ENCODE data around the gene FNDC3B. TPM values are rescaled to one million over a fixed set of nuclear protein-coding genes. Genes with fewer than 3 reads are reported as not detected.
"Not testable (repeated sequence)": the region's sequence is repeated elsewhere in the genome, so short reads cannot be mapped to it uniquely, and the experiment has no call there.

FNDC3B gene
- total RNA-seq, 1 donor from 2014 or later: 54.9 TPM

DNA sequence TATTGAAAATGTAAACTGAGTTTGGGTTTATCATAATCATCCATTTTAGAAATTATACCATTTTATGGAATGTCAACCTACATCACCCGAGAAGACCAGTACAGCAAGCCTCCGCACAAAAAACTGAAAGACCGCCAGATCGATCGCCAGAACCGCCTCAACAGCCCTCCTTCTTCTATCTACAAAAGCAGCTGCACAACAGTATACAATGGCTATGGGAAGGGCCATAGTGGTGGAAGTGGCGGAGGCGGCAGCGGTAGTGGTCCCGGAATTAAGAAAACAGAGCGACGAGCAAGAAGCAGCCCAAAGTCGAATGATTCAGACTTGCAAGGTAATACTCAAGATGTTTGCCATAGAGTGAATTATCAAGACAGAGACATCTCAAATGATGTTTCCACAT lies 211.8 kb downstream of the FNDC3B start:
- Histone ChIP-seq H3K27me3 (no peaks in the 10 kb centered on the region), H3K9me3 (no peaks in the 10 kb centered on the region), H3K27ac (no peak overlapping the region), H3K36me3 (peaks cover 2 to 7% of the 10 kb centered on the region in 2 donors), H3K4me1 (peaks cover 5 to 27% of the 10 kb centered on the region in 2 donors), H3K4me3 (no peak overlapping the region)
- intact Hi-C loops (cut with DNase I): no loop called here
- no peak for DNase-seq (ENCODE audit: low spot score in 2 of 2)
- TF ChIP-seq, protein P1, sequence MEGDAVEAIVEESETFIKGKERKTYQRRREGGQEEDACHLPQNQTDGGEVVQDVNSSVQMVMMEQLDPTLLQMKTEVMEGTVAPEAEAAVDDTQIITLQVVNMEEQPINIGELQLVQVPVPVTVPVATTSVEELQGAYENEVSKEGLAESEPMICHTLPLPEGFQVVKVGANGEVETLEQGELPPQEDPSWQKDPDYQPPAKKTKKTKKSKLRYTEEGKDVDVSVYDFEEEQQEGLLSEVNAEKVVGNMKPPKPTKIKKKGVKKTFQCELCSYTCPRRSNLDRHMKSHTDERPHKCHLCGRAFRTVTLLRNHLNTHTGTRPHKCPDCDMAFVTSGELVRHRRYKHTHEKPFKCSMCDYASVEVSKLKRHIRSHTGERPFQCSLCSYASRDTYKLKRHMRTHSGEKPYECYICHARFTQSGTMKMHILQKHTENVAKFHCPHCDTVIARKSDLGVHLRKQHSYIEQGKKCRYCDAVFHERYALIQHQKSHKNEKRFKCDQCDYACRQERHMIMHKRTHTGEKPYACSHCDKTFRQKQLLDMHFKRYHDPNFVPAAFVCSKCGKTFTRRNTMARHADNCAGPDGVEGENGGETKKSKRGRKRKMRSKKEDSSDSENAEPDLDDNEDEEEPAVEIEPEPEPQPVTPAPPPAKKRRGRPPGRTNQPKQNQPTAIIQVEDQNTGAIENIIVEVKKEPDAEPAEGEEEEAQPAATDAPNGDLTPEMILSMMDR (IDR thresholded peaks at IDR 0.05): no peak

- H3K9me3 ChIP-seq: no peaks in the 10 kb centered on the region
- no peak for DNase-seq (ENCODE audit: low spot score in 2 of 2)
- no peak overlapping the region for H3K27ac ChIP-seq
- no peaks in the 10 kb centered on the region for H3K27me3 ChIP-seq
- no peak overlapping the region for H3K4me3 ChIP-seq
- peaks cover 0 to 7% of the 10 kb centered on the region in 2 donors for H3K36me3 ChIP-seq
- intact Hi-C loops (cut with DNase I): no loop called here
- peaks cover 6 to 30% of the 10 kb centered on the region in 2 donors for H3K4me1 ChIP-seq
- TF ChIP-seq, protein P1 (IDR thresholded peaks at IDR 0.05): no peak
These were observed 213.8 kb downstream of the FNDC3B start for GRCh38 chr3:172253200-172253599.

- Histone ChIP-seq H3K27ac (peak overlapping the region; percentile 89 to 91), H3K9me3 (no peaks in the 10 kb centered on the region), H3K4me3 (no peak overlapping the region), H3K36me3 (peaks cover 0 to 7% of the 10 kb centered on the region in 2 donors), H3K4me1 (peaks cover 17 to 42% of the 10 kb centered on the region in 2 donors), H3K27me3 (no peaks in the 10 kb centered on the region)
- no peak for DNase-seq (ENCODE audit: low spot score in 2 of 2)
- intact Hi-C loops (cut with DNase I): no loop called here
- TF ChIP-seq, protein P1 (IDR thresholded peaks at IDR 0.05): no peak
These were observed 215.2 kb downstream of the FNDC3B start for GRCh38 chr3:172254542-172254941.

DNA sequence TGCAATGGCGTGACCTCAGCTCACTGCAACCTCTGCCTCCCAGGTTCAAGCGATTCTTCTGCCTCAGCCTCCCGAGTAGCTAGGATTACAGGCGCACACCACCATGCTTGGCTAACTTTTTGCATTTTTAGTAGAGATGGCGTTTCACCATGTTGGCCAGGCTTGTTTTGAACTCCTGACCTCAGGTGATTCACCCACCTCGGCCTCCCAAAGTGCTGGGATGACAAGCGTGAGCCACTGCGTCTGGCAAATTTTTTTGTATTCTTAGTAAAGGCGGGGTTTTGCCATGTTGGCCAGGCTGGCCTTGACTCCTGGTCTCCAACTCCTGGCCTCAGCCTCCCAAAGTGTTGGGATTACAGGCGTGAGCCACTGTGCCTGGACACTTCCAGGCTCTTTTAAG lies 215.9 kb downstream of the FNDC3B start:
- Histone ChIP-seq H3K27ac (peak overlapping the region; percentile 89 to 91), H3K4me1 (peaks cover 20 to 46% of the 10 kb centered on the region in 2 donors)
- H3K9me3 ChIP-seq; DNase-seq (ENCODE audit: low spot score in 2 of 2); H3K27me3 ChIP-seq; H3K36me3 ChIP-seq; H3K4me3 ChIP-seq: not testable (repeated sequence)
- intact Hi-C loops (cut with DNase I): loop anchor here (5.0 kb wide), 4 partner anchors 67 to 443 kb away; partner anchors contain the start of genes FNDC3B and PLD1

DNA sequence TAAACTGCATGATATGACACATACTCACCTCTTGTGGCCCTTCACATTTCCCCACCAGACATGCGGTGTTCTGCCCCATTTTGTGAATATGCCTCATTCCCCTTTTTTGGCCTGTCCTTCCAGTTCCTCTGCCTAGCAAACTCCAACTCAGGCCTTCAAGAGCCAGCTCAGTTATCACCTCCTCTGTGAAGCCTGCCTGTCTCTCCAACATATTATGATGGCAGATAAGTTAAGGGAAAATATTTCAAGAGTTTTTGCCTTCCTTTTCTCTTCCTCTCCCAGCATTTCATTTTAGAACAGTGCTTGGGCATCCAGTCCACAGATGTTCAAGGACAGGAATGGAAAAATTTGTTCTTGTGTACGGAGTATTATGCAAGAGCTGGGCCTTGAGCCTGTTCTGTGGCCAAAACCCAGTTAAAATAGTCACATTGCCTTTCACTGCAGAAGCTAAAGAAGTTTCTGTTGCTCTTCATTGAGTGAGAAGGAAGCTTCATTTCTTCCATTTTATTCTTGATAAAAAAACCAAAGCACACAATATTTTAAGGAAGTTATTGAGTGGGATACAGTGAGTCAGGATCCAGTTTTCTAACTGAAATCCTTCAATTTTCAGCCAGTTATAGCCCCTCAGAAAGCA lies 216.8 kb downstream of the FNDC3B start:
- Histone ChIP-seq H3K4me1 (peaks cover 25 to 54% of the 10 kb centered on the region in 2 donors), H3K4me3 (no peak overlapping the region), H3K27ac (peak overlapping the region; percentile 89 to 91), H3K9me3 (no peaks in the 10 kb centered on the region), H3K36me3 (peaks cover 0 to 5% of the 10 kb centered on the region in 2 donors), H3K27me3 (no peaks in the 10 kb centered on the region)
- TF ChIP-seq, protein P1 (IDR thresholded peaks at IDR 0.05): no peak
- DNase-seq (ENCODE audit: low spot score in 2 of 2): peak in 1 of 2 donors; percentile 83
- intact Hi-C loops (cut with DNase I): loop anchor here (5.0 kb wide), 4 partner anchors 66 to 444 kb away; partner anchors contain the start of genes FNDC3B and PLD1

DNA sequence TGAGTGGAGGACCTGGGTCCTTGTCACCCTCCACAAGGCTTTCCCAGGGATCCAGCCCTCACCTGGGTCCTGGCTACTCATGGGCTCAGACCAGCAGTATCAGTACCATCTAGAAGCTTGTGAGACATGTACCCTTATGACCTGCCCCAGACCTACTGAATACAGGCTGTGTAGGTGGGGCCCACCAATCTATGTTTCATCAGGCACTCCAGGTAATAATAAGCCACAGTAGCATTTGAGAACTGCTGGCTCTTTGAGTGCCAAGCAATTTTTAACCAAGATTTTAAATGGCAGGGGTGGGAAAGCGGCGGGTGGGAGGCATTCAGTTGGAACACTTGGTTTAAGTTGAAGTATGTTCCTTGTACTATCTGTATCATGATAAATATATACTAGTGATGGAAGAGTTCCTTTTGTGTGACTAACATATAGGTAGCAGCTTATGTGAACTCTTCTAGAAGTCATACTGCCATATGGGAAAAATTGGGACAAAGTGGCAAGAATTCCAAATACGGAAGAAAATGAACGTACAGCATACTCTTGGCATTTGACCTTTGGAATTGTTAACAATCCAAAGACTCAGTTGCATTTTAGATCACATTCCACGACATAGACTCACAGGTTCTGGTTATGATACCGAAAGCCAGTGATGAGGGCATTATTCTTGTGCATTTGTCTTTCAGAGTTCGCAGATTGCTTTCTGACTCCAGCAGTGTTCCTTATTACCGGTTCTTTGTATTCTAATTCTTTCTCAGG lies 218.4 kb downstream of the FNDC3B start:
- H3K36me3 ChIP-seq: no peaks in the 10 kb centered on the region
- peak overlapping the region; percentile 89 to 91 for H3K27ac ChIP-seq
- DNase-seq (ENCODE audit: low spot score in 2 of 2): no peak
- H3K9me3 ChIP-seq: no peaks in the 10 kb centered on the region
- no peaks in the 10 kb centered on the region for H3K27me3 ChIP-seq
- intact Hi-C loops (cut with DNase I): loop anchor here (5.0 kb wide), 4 partner anchors 64 to 446 kb away; partner anchors contain the start of genes FNDC3B and PLD1
- TF ChIP-seq, protein P1 (IDR thresholded peaks at IDR 0.05): no peak
- H3K4me1 ChIP-seq: peaks cover 28 to 66% of the 10 kb centered on the region in 2 donors
- H3K4me3 ChIP-seq: no peak overlapping the region

Data from ascending aorta (tissue), 2 donors.